HG03025 (cell line): ENCODE data around the gene SYNM.

Experiments
- ATAC-seq: cut with Tn5 transposase; IDR thresholded peaks from one replicate; pipeline ENCODE4 v1.9.1; 2021; ENCODE audit warnings: mild to moderate bottlenecking, moderate library complexity; ENCODE audit not compliant: unreplicated experiment, low FRiP score

SYNM gene

GRCh38 chr15:99121691-99122410, 17.0 kb downstream of the SYNM start:
- ATAC-seq, result no peak

- ATAC-seq, result no peak
Measured at GRCh38 chr15:99122831-99123712, 18.2 kb downstream of the SYNM start.

GRCh38 chr15:99123713-99124451, 19.0 kb downstream of the SYNM start:
- no peak for ATAC-seq

GRCh38 chr15:99124641-99125040, 19.8 kb downstream of the SYNM start:
- no peak for ATAC-seq

GRCh38 chr15:99125061-99125891, 20.4 kb downstream of the SYNM start:
- ATAC-seq, result no peak

GRCh38 chr15:99126131-99126588, 21.3 kb downstream of the SYNM start:
- no peak for ATAC-seq

- ATAC-seq, result no peak
Measured at GRCh38 chr15:99126930-99127329, 22.1 kb downstream of the SYNM start.

GRCh38 chr15:99127773-99128172, 22.9 kb downstream of the SYNM start:
- ATAC-seq, result no peak

- ATAC-seq, result no peak
Measured at GRCh38 chr15:99128411-99128810, 23.5 kb downstream of the SYNM start.

- no peak for ATAC-seq
Measured at GRCh38 chr15:99129644-99130043, 24.8 kb downstream of the SYNM start.

- no peak for ATAC-seq
Measured at GRCh38 chr15:99130314-99130713, 25.4 kb downstream of the SYNM start.

GRCh38 chr15:99130765-99131440, 26.0 kb downstream of the SYNM start:
- no peak for ATAC-seq

GRCh38 chr15:99131441-99132023, 26.7 kb downstream of the SYNM start:
- ATAC-seq, result no peak

- ATAC-seq, result no peak
Measured at GRCh38 chr15:99132122-99132521, 27.2 kb downstream of the SYNM start.

GRCh38 chr15:99132634-99133287, 27.9 kb downstream of the SYNM start:
- ATAC-seq, result no peak

GRCh38 chr15:99134317-99134821, 29.5 kb downstream of the SYNM start:
- ATAC-seq, result no peak

GRCh38 chr15:99135194-99135593, 30.3 kb downstream of the SYNM start:
- ATAC-seq, result peak; percentile 72

- ATAC-seq, result no peak
Measured at GRCh38 chr15:99137111-99137546, 32.2 kb downstream of the SYNM start.
